HG02884 (cell line): Measurements from ENCODE around the gene LRCH1.
A peak's percentile ranks its signal among the peaks of the same experiment; 100 is the strongest.

ENCODE experiments used
- ATAC-seq: cut with Tn5 transposase; IDR thresholded peaks from one replicate; pipeline ENCODE4 v1.9.1; 2021; ENCODE audit warnings: mild to moderate bottlenecking, moderate library complexity; ENCODE audit not compliant: unreplicated experiment

LRCH1 gene

GRCh38 chr13:46686171-46686570, 133.2 kb downstream of the LRCH1 start:
- ATAC-seq: no peak

GRCh38 chr13:46687810-46688209, 134.8 kb downstream of the LRCH1 start:
- no peak for ATAC-seq

GRCh38 chr13:46688306-46688705, 135.3 kb downstream of the LRCH1 start:
- no peak for ATAC-seq

GRCh38 chr13:46698014-46698413, 145.0 kb downstream of the LRCH1 start:
- ATAC-seq: no peak

- no peak for ATAC-seq
Measured at GRCh38 chr13:46698910-46699460, 146.0 kb downstream of the LRCH1 start.

- ATAC-seq: no peak
Measured at GRCh38 chr13:46712524-46712923, 159.6 kb downstream of the LRCH1 start.

GRCh38 chr13:46715363-46715762, 162.4 kb downstream of the LRCH1 start:
- ATAC-seq: no peak

- no peak for ATAC-seq
Measured at GRCh38 chr13:46716821-46717220, 163.9 kb downstream of the LRCH1 start.

GRCh38 chr13:46717275-46717674, 164.3 kb downstream of the LRCH1 start:
- ATAC-seq: no peak

GRCh38 chr13:46717856-46718255, 164.9 kb downstream of the LRCH1 start:
- ATAC-seq: no peak

GRCh38 chr13:46720189-46720588, 167.2 kb downstream of the LRCH1 start:
- ATAC-seq: peak; percentile 80

- no peak for ATAC-seq
Measured at GRCh38 chr13:46721054-46721453, 168.1 kb downstream of the LRCH1 start.

- ATAC-seq: no peak
Measured at GRCh38 chr13:46726347-46726746, 173.4 kb downstream of the LRCH1 start.

- no peak for ATAC-seq
Measured at GRCh38 chr13:46728777-46729176, 175.8 kb downstream of the LRCH1 start.

GRCh38 chr13:46731535-46731934, 178.6 kb downstream of the LRCH1 start:
- ATAC-seq: no peak

GRCh38 chr13:46735425-46735824, 182.5 kb downstream of the LRCH1 start:
- ATAC-seq: no peak

GRCh38 chr13:46736541-46737310, 183.8 kb downstream of the LRCH1 start:
- ATAC-seq: no peak

- ATAC-seq: no peak
Measured at GRCh38 chr13:46738055-46738454, 185.1 kb downstream of the LRCH1 start.

GRCh38 chr13:46738766-46739165, 185.8 kb downstream of the LRCH1 start:
- ATAC-seq: no peak

- no peak for ATAC-seq
Measured at GRCh38 chr13:46739447-46740098, 186.6 kb downstream of the LRCH1 start.

- no peak for ATAC-seq
Measured at GRCh38 chr13:46743191-46743590, 190.2 kb downstream of the LRCH1 start.

GRCh38 chr13:46745062-46745461, 192.1 kb downstream of the LRCH1 start:
- no peak for ATAC-seq
